ENCODE measurements around the gene MCAM. TPM values are rescaled to one million over a fixed set of nuclear protein-coding genes. Genes with fewer than 3 reads are reported as not detected.

MCAM gene
- 20.2 TPM for polyA plus RNA-seq (2013, experiment 1 of 2)
- polyA plus RNA-seq (2013, experiment 2 of 2): 19.8 TPM

DNA sequence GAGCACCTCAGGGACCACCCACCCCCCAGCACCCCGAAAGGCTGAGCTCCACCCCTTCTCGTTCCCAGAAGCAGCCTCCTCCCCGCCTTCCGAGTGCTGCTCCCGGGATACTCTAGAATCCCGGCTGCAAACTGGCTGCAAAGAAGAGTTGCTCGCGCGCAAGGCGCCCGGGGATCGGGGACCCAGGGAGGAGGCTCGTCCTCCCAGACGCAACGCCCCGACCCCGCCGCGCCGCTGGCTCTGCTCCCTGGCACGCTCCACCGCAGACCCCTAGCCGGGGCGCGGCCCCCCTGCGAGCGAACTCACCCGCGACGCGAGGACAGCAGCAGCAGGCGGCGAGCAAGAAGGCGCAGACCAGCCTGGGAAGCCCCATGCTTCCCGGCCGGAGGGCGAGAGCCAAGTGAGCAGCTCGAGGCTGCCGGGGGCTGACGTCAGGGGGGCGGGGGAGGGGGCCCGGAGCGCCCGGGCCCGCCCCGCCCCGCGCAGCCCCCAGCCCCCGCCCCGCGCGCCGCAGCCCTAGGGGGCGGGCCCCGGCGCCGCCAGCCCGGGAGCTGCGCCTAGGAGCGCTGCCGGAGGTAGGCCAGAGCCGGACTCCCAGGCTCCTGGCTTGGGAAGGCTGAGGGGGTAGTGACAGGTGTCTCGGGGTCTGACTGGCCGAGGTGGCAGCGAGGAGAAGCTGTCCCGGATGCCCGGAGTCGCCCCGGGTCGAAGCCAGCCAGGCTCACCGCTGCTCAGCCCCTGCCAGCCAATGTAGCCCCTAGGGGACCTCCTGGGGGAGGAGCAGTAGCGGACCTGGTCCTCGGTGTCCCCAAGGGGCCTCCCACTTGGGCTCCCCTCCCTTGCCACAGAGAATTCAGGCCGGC lies at the start of gene MCAM:
TSS of gene MCAM (minus strand) at position 402 of the 863 bp plus-strand sequence. CDS start at position 373, 29 bp downstream.
- H3K18ac ChIP-seq (ENCODE audit: low read length): peak within 1 kb of the TSS; percentile 98
- H2BK120ac ChIP-seq (ENCODE audit: low read depth, low read length): peak within 1 kb of the TSS; percentile 77
- peak within 1 kb of the TSS; percentile 96 for H2BK5ac ChIP-seq (ENCODE audit: low read length)
- H4K8ac ChIP-seq (ENCODE audit: low read depth, low read length): no peak within 1 kb of the TSS
- peak within 1 kb of the TSS; percentile 78 for H3K14ac ChIP-seq (ENCODE audit: low read length)
- no CpG with 5 or more reads among the region's 74 CpGs for WGBS, 2 donors (ENCODE audit: extremely low coverage in 2 of 2, insufficient read length in 2 of 2, insufficient replicate concordance in 1 of 2)
- no peak within 1 kb of the TSS for H3K27ac ChIP-seq (replicated peaks; ENCODE audit: low read length)
- peaks cover 46 to 49% of the 10 kb centered on the region in 2 donors for H3K4me1 ChIP-seq (ENCODE audit: control insufficient read depth in 2 of 2, insufficient read depth in 1 of 2, low read depth in 1 of 2, low read length in 2 of 2)
- H2AFZ ChIP-seq (ENCODE audit: low read length): peak within 1 kb of the TSS; percentile 95
- H2BK12ac ChIP-seq (ENCODE audit: low read length): peak within 1 kb of the TSS; percentile 60
- peak within 1 kb of the TSS; percentile 19 for H3K4ac ChIP-seq (ENCODE audit: low read length)
- peak within 1 kb of the TSS; percentile 94 for H3K23ac ChIP-seq (ENCODE audit: low read depth, low read length, poor library complexity)
- H3K9ac ChIP-seq (ENCODE audit: low read depth, low read length, poor library complexity): peak within 1 kb of the TSS; percentile 92
- peak within 1 kb of the TSS; percentile 94 for H3K4me2 ChIP-seq (ENCODE audit: insufficient read depth, low read length, poor library complexity, severe bottlenecking)
- peaks cover 0 to 8% of the 10 kb centered on the region in 2 donors for H3K36me3 ChIP-seq (replicated peaks in 1 of 2; ENCODE audit: control insufficient read depth in 2 of 2, insufficient read depth in 2 of 2, low read length in 2 of 2)
- peak within 1 kb of the TSS; percentile 91 for H2AK5ac ChIP-seq (ENCODE audit: low read depth, low read length)
- no peak for DNase-seq (ENCODE audit: low spot score)
- peak within 1 kb of the TSS; percentile 96 for H2BK15ac ChIP-seq (ENCODE audit: low read length)
- no peaks in the 10 kb centered on the region for H3K9me3 ChIP-seq (replicated peaks in 1 of 2; ENCODE audit: control insufficient read depth in 2 of 2, insufficient read depth in 1 of 2, low read depth in 1 of 2, low read length in 2 of 2)
- H3K79me1 ChIP-seq (ENCODE audit: low read depth, low read length): no peaks in the 10 kb centered on the region
- peaks cover 6 to 37% (median 15%) of the 10 kb centered on the region in 3 experiments for H3K27me3 ChIP-seq (ENCODE audit: control insufficient read depth in 3 of 3, insufficient read depth in 3 of 3, low read depth in 1 of 3, low read length in 3 of 3)
- no peak within 1 kb of the TSS for H4K91ac ChIP-seq (ENCODE audit: low read depth, low read length, poor library complexity)
- peak within 1 kb of the TSS; percentile 57 to 90 for H3K4me3 ChIP-seq (ENCODE audit: low read length in 2 of 2)

GRCh38 chr11:119365071-119365591 lies 48.2 kb upstream of the MCAM start:
- Histone ChIP-seq H2AK5ac (ENCODE audit: low read depth, low read length) (no peak overlapping the region), H3K36me3 (replicated peaks in 1 of 2; ENCODE audit: control insufficient read depth in 2 of 2, insufficient read depth in 2 of 2, low read length in 2 of 2) (no peaks in the 10 kb centered on the region), H3K4me2 (ENCODE audit: insufficient read depth, low read length, poor library complexity, severe bottlenecking) (no peak overlapping the region), H3K4me3 (ENCODE audit: low read length in 2 of 2) (peak overlapping the region in 1 of 2 donors; percentile 58), H3K18ac (ENCODE audit: low read length) (peak overlapping the region; percentile 27), H2BK15ac (ENCODE audit: low read length) (no peak overlapping the region), H3K27ac (replicated peaks; ENCODE audit: low read length) (no peak overlapping the region), H3K4me1 (ENCODE audit: control insufficient read depth in 2 of 2, insufficient read depth in 1 of 2, low read depth in 1 of 2, low read length in 2 of 2) (peaks cover 15 to 23% of the 10 kb centered on the region in 2 donors), H4K8ac (ENCODE audit: low read depth, low read length) (no peak overlapping the region), H4K91ac (ENCODE audit: low read depth, low read length, poor library complexity) (no peak overlapping the region), H2BK120ac (ENCODE audit: low read depth, low read length) (no peak overlapping the region), H3K4ac (ENCODE audit: low read length) (no peak overlapping the region), H2BK12ac (ENCODE audit: low read length) (no peak overlapping the region), H3K27me3 (ENCODE audit: control insufficient read depth in 3 of 3, insufficient read depth in 3 of 3, low read depth in 1 of 3, low read length in 3 of 3) (peaks cover 2 to 78% (median 24%) of the 10 kb centered on the region in 3 experiments), H3K79me1 (ENCODE audit: low read depth, low read length) (no peaks in the 10 kb centered on the region), H3K14ac (ENCODE audit: low read length) (no peak overlapping the region), H2AFZ (ENCODE audit: low read length) (no peak overlapping the region), H2BK5ac (ENCODE audit: low read length) (no peak overlapping the region), H3K9ac (ENCODE audit: low read depth, low read length, poor library complexity) (no peak overlapping the region), H3K23ac (ENCODE audit: low read depth, low read length, poor library complexity) (no peak overlapping the region), H3K9me3 (replicated peaks in 1 of 2; ENCODE audit: control insufficient read depth in 2 of 2, insufficient read depth in 1 of 2, low read depth in 1 of 2, low read length in 2 of 2) (peaks cover 3 to 4% of the 10 kb centered on the region in 2 donors)
- no peak for DNase-seq (ENCODE audit: low spot score)
- WGBS, 2 donors (ENCODE audit: extremely low coverage in 2 of 2, insufficient read length in 2 of 2, insufficient replicate concordance in 1 of 2): no CpG with 5 or more reads among the region's 6 CpGs

DNA sequence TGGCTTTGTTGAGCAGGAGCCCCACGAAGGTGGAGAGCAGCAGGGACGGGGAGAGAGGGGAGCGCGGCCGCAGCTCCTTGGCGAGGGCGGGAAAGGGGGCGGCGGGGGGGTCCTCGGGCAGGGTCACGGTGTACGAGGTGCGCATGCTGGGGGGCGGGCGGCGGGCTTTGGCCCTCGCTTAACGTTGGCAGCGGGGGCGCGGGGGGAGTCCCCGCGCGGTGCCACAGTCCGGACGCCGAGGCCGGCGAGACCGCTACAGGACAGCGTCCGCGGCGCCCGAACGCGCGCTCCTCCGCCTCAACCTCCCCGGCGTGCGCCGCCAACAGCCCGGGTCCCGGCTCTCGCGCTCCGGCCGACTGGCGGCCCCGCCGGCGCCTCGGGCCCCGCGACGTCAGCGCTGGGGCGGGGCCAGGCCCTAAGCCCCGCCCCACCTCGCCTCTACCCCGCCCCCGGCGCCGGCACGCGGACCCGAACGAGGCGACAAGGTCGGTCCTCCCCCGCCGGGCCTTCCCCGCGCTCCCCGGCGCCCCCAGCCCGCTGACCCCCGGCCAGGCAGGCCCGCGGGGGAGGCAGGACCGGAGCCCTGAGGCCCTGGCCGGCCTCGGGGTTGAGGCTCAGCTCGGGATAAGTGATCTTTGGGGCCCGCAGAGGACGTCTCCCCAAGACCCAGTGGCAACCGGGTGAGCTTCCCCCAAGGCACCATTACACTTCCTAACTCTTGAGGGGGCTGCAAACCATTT lies 47.1 kb upstream of the MCAM start:
- Histone ChIP-seq H3K4me3 (ENCODE audit: low read length in 2 of 2) (peak overlapping the region; percentile 32 to 78), H3K4me1 (ENCODE audit: control insufficient read depth in 2 of 2, insufficient read depth in 1 of 2, low read depth in 1 of 2, low read length in 2 of 2) (peaks cover 15 to 23% of the 10 kb centered on the region in 2 donors), H2AK5ac (ENCODE audit: low read depth, low read length) (peak overlapping the region; percentile 91), H3K4me2 (ENCODE audit: insufficient read depth, low read length, poor library complexity, severe bottlenecking) (peak overlapping the region; percentile 79), H3K27ac (replicated peaks; ENCODE audit: low read length) (no peak overlapping the region), H3K9ac (ENCODE audit: low read depth, low read length, poor library complexity) (no peak overlapping the region), H3K18ac (ENCODE audit: low read length) (peak overlapping the region; percentile 89), H2AFZ (ENCODE audit: low read length) (peak overlapping the region; percentile 84), H2BK12ac (ENCODE audit: low read length) (no peak overlapping the region), H3K36me3 (replicated peaks in 1 of 2; ENCODE audit: control insufficient read depth in 2 of 2, insufficient read depth in 2 of 2, low read length in 2 of 2) (no peaks in the 10 kb centered on the region), H3K23ac (ENCODE audit: low read depth, low read length, poor library complexity) (peak overlapping the region; percentile 70), H2BK5ac (ENCODE audit: low read length) (no peak overlapping the region), H4K91ac (ENCODE audit: low read depth, low read length, poor library complexity) (no peak overlapping the region), H3K27me3 (ENCODE audit: control insufficient read depth in 3 of 3, insufficient read depth in 3 of 3, low read depth in 1 of 3, low read length in 3 of 3) (peaks cover 2 to 70% (median 24%) of the 10 kb centered on the region in 3 experiments), H3K79me1 (ENCODE audit: low read depth, low read length) (no peaks in the 10 kb centered on the region), H3K14ac (ENCODE audit: low read length) (no peak overlapping the region), H3K4ac (ENCODE audit: low read length) (no peak overlapping the region), H2BK120ac (ENCODE audit: low read depth, low read length) (no peak overlapping the region), H3K9me3 (replicated peaks in 1 of 2; ENCODE audit: control insufficient read depth in 2 of 2, insufficient read depth in 1 of 2, low read depth in 1 of 2, low read length in 2 of 2) (peaks cover 3 to 4% of the 10 kb centered on the region in 2 donors), H2BK15ac (ENCODE audit: low read length) (no peak overlapping the region), H4K8ac (ENCODE audit: low read depth, low read length) (no peak overlapping the region)
- WGBS, 2 donors (ENCODE audit: extremely low coverage in 2 of 2, insufficient read length in 2 of 2, insufficient replicate concordance in 1 of 2): no CpG with 5 or more reads among the region's 88 CpGs
- DNase-seq (ENCODE audit: low spot score): peak; percentile 63
